Natural killer cell treated with Interleukin-12 subunit alpha and Interleukin-12 subunit beta and Interleukin-15 and Interleukin-18, amount 100 ng/mL, for 72 hours (primary cell): ENCODE results near the gene CHRNA9. TPM values are rescaled to one million over a fixed set of nuclear protein-coding genes. Genes with fewer than 3 reads are reported as not detected.

Experiments
- ATAC-seq, 2 donors: fragments of 150-1000 bp; cut with Tn5 transposase in 1 of 2; sonication (Bioruptor Pico), chemical (Tn5 transposase) in 1 of 2; 2 replicates each; pipeline ENCODE4 v1.10.0; 2021
- DNase-seq: peaks from one replicate; pipeline ENCODE4 v3.0.0; 2022; ENCODE audit warnings: low spot score
- H3K27ac Mint-ChIP-seq, 2 donors: 1 replicate in 1 of 2; 2 replicates in 1 of 2; pipeline ENCODE4 v1.8.0; 2022; ENCODE audit warnings: mixed read lengths in 2 of 2, mild to moderate bottlenecking in 1 of 2, moderate library complexity in 1 of 2
- H3K27me3 Mint-ChIP-seq, 2 donors: 1 replicate in 1 of 2; 2 replicates in 1 of 2; pipeline ENCODE4 v1.8.0; 2022; ENCODE audit warnings: mixed read lengths in 2 of 2
- H3K36me3 Mint-ChIP-seq: one replicate; pipeline ENCODE4 v1.8.0; 2022; ENCODE audit warnings: mixed read lengths
- H3K4me1 Mint-ChIP-seq, 2 donors: 1 replicate in 1 of 2; 2 replicates in 1 of 2; pipeline ENCODE4 v1.8.0; 2022; ENCODE audit warnings: low read depth in 2 of 2, mixed read lengths in 2 of 2, mild to moderate bottlenecking in 1 of 2
- H3K4me3 Mint-ChIP-seq: one replicate; pipeline ENCODE4 v1.8.0; 2022; ENCODE audit warnings: mixed read lengths
- H3K9me3 Mint-ChIP-seq: 2 replicates; pipeline ENCODE4 v1.8.0; 2022; ENCODE audit warnings: mixed read lengths
- total RNA-seq, 2 donors: library from RNA; stranded (reverse); gene quantifications; one replicate each; pipeline ENCODE4 v1.2.3, GENCODE V29; 2022

Gene CHRNA9
- total RNA-seq, 2 donors from 2014 or later, result not detected

DNA sequence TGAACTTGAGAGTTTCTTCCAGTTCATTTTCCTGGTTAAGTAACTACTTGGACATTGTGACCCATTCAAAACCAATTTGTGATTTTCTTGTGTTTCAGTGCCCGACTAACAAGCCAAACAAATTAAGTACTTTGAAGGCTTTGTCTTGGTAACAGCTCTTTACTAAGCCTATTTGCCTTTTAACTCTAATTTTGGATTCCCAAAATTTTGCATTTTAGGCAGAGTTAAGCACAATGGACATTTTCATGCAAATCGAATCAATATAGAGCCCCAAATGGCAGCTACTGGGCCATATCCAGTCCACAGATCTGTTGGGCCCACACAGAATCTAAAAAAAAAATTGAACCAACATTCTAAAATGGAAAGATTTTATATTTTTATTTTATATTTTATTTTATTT is 31.4 kb upstream of the CHRNA9 start:
- ATAC-seq, result no peak
- DNase-seq, result no peak
- Mint-ChIP-seq H3K27ac (no peak overlapping the region), H3K36me3 (peaks cover 15% of the 10 kb centered on the region), H3K9me3 (peaks cover 4% of the 10 kb centered on the region), H3K27me3 (no peaks in the 10 kb centered on the region), H3K4me3 (no peak overlapping the region), H3K4me1 (peaks cover 66 to 71% of the 10 kb centered on the region in 2 donors)

DNA sequence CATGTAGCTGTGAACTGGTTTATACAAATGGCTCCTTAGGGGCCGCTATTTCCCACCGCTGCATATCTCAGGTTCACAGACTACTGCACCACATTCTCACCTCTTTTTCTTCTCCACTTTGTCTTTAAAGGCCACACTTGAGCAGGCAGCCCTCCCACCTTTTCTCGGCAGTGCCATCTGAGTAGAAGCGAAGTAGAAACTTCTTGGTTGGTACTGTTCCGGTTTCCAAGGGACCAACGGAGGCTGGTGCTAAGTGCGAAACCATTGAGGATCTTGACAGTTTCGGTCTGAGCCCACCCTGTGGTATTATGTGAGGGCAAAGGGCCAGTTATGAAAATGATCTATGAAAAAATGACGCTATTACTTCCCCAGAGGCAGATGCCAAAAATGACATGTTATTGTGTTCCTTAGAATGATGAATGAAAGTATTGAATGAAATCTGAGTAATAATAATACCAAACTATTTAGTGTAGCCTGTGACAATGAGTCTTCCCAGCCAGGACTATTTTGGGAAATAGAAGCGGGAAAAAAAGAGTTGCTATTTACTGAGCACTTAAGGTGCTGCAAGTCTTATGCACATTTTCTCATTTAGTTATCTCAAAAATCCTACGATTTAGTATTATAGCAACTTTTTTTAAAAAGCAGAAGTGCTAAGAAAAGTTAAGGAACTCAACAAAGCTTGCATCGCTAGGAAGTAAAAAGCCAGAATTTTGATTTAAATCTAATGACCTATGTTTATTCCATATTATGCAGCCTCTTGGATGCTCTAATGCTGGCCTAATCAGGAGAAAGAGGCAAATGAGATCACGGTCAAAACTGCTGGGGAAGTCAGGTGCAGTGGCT is 29.6 kb upstream of the CHRNA9 start:
- peak overlapping the region; percentile 86 to 97 for H3K27ac Mint-ChIP-seq
- H3K4me1 Mint-ChIP-seq, result peaks cover 72 to 79% of the 10 kb centered on the region in 2 donors
- H3K36me3 Mint-ChIP-seq, result peaks cover 15% of the 10 kb centered on the region
- H3K27me3 Mint-ChIP-seq, result no peaks in the 10 kb centered on the region
- DNase-seq (peak; percentile 83), ATAC-seq (peak; percentile 83 to 88)
- H3K4me3 Mint-ChIP-seq, result peak overlapping the region; percentile 83
- H3K9me3 Mint-ChIP-seq, result peaks cover 4% of the 10 kb centered on the region

DNA sequence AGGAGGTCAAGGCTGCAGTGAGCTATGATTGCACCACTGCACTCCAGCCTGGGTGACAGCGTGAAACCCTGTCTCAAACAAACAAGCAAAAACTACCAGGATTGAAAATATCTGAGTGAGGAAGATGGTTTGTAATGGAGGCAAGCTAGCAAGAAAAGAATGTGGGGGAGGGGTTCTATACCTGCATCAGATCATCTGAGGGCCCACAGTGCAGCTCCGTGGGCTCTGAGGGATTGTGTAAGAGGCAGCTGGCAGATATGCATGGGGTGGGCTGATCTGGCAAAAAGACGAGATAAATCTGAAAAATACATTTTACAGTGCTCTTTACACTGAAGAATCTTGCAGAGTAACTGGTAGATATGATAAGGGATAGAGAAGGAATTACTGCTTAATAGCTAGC is 28.9 kb upstream of the CHRNA9 start:
- DNase-seq, result no peak
- no peak for ATAC-seq
- H3K9me3 Mint-ChIP-seq, result peaks cover 4% of the 10 kb centered on the region
- H3K27ac Mint-ChIP-seq, result peak overlapping the region; percentile 86 to 97
- H3K36me3 Mint-ChIP-seq, result peaks cover 15% of the 10 kb centered on the region
- H3K27me3 Mint-ChIP-seq, result no peaks in the 10 kb centered on the region
- H3K4me1 Mint-ChIP-seq, result peaks cover 75% of the 10 kb centered on the region in 2 donors
- peak overlapping the region; percentile 83 for H3K4me3 Mint-ChIP-seq

DNA sequence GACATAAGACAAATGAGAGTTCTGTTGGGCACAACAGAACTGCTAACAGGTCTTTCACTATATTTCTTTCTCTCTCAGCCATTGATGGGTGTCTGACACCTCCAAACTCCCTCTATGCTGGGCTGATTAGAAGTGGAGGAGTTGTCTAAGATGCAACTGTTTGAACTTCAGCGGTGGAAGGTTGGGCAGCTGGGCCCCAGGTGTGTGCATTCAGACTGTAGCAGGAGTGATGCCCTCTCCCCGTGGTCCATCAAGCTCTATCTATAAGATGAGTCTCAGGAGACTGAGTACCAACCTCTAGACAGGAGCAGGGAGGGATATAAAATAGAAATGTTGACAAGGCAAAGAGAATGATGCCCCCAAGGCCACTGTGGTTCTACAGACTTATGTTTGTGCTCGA is 28.2 kb upstream of the CHRNA9 start:
- Mint-ChIP-seq H3K4me3 (peak overlapping the region; percentile 83), H3K4me1 (peaks cover 72% of the 10 kb centered on the region in 2 donors), H3K9me3 (peaks cover 4% of the 10 kb centered on the region), H3K27ac (peak overlapping the region; percentile 86 to 97), H3K36me3 (peaks cover 15% of the 10 kb centered on the region), H3K27me3 (no peaks in the 10 kb centered on the region)
- DNase-seq (no peak), ATAC-seq (no peak)

DNA sequence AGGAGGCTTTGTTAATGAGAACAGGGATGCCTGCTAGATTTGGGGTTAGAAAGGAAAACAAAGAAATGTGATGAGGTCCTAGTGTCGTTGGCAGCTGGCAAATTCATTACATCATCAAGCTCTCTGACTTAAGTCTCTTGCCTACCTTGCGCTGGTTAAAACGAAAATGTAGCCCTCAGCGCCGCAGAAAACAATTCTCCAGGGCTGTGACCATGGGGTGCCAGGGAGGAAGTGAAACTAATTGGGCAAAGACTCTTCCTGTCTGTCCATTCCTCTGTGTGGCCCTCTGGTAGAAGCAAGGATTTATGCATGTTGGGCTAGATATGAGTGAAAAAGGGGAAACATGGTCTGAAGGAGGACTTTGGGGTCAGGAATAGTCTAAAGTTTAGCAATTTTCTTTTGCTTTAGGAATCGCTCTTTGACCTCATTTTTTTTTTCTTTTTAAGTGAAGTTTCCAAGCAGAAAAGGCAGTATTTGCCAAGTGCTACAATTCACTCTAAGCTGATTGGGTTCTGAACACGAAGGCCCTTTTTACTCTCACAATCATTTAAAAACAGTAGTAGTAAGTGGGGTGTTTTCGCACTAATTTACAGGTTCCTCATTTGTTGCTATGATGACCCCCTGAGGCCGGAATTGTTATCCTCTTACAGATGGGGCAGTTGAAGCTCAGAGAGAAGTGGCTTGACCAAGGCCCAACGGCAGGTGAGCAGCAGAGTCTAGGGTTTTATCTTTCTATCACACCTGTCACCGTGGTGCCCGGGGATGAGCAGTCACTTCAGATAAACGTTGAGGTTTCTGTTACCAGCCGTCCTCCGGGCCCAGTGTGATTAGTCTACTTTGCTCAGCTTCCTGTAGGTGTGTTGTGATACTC is 27.3 kb upstream of the CHRNA9 start:
- H3K27ac Mint-ChIP-seq, result peak overlapping the region; percentile 86 to 97
- DNase-seq, result no peak
- H3K27me3 Mint-ChIP-seq, result no peaks in the 10 kb centered on the region
- H3K4me3 Mint-ChIP-seq, result peak overlapping the region; percentile 83
- ATAC-seq, result peak in 1 of 2 donors; percentile 61
- peaks cover 4% of the 10 kb centered on the region for H3K9me3 Mint-ChIP-seq
- H3K4me1 Mint-ChIP-seq, result peaks cover 71 to 73% of the 10 kb centered on the region in 2 donors
- H3K36me3 Mint-ChIP-seq, result peaks cover 11% of the 10 kb centered on the region

DNA sequence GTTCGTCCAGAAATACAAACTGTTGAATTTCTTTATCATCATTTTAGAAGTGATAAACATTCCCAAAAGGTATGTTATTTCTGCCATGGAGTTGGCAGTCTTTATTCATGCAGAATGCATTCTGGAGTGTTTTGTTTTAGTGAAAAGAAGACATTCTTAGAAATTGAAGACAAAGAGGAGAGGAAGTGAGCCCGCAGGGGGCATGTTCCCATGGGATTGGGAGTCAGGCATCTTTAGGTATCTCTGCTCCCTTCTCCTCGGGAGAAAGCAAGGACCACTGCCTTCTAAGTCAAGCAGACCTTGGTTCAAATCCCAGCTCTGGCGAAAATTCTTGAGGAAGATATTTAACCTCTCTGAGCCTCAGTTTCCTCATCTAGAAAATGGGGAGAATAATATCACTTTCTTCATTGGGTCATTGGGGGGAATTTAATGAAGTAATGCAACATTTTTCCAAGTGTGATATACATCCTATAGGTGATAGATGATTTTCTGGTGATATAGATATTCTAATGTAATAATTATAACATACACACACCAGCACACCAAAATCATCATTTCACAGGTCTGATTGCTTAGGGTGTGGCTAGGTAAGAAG is 26.5 kb upstream of the CHRNA9 start:
- Mint-ChIP-seq H3K27me3 (no peaks in the 10 kb centered on the region), H3K9me3 (peaks cover 4% of the 10 kb centered on the region), H3K36me3 (peaks cover 9% of the 10 kb centered on the region), H3K4me3 (peak overlapping the region; percentile 83), H3K27ac (peak overlapping the region; percentile 86 to 97), H3K4me1 (peaks cover 71 to 72% of the 10 kb centered on the region in 2 donors)
- ATAC-seq (no peak), DNase-seq (no peak)

DNA sequence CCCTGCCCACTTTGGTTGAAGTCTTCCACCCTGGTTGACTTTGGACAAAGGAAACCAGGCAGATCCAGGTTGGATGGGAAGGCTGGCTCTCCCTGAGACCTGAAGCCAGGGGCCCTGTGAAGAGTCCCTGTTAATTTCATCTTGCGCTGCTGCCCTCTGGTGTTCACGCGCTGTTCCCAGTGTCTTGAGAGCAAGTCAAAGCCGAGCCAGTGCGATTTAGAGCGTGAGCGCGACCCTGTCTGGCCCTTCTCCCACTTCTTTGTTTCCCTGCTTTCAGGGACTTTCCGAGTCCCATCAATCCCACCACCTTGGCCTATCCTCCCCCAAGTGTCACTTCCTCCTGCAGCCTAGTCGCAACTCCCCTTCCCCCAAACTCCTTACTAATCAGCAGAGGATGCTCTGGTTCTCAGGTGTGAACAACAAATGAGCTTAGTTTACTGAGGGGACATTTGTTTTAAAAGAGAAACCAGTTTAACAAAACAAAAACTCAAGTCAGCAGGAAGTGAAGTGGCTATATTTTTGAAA is 25.8 kb upstream of the CHRNA9 start:
- DNase-seq (peak; percentile 90), ATAC-seq (peak; percentile 75 to 85)
- Mint-ChIP-seq H3K9me3 (peaks cover 4% of the 10 kb centered on the region), H3K27ac (peak overlapping the region; percentile 86 to 97), H3K4me1 (peaks cover 78 to 79% of the 10 kb centered on the region in 2 donors), H3K36me3 (peaks cover 9% of the 10 kb centered on the region), H3K4me3 (peak overlapping the region; percentile 83), H3K27me3 (no peaks in the 10 kb centered on the region)

DNA sequence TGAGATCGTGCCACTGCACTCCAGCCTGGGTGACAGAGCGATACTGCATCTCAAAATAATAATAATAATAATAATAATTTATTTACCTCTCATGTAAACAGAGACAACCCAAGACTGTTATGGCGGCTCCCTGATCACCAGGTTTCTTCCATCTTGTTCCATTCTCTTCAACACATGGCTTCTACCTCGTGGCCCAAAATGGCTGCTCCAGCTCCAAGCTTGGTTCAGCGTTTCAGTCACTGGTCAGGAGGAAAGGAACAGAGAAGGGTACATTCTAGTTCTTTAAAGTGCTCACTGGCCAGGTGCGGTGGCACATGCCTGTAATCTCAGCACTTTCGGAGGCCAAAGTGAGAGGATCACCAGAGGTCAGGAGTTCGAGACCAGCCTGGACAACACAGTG is 24.9 kb upstream of the CHRNA9 start:
- DNase-seq (no peak), ATAC-seq (no peak)
- Mint-ChIP-seq H3K27me3 (no peaks in the 10 kb centered on the region), H3K4me1 (peaks cover 71 to 73% of the 10 kb centered on the region in 2 donors), H3K9me3 (no peaks in the 10 kb centered on the region), H3K4me3 (peak overlapping the region; percentile 21), H3K27ac (peak overlapping the region; percentile 45 to 97), H3K36me3 (peaks cover under 1% of the 10 kb centered on the region)

DNA sequence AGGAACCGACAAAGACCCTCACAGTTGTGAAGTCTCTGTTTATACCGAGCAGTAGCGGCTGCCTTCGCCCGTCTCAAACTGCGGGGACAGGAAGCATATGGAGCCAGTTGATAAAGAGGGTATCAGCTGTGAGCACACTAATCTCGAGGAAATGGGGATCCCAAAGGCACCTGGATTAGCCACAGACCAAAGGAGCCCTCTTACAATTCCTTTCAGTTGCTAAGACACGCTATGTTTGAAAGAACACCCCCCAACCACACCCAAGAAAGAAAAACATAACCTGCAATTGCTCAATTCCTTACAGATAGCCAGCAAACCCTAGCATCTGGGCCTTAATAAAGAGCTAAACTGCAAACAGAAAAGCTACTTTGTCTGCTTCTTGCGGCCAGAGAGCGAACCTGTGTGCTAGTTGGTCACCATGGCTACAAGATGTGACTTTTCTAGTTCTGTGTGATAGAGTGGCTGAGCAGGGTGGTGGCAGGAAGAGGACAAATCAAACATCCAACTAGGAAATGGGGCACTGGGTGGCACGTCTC is 23.3 kb upstream of the CHRNA9 start:
- Mint-ChIP-seq H3K36me3 (no peaks in the 10 kb centered on the region), H3K9me3 (no peaks in the 10 kb centered on the region), H3K4me1 (peaks cover 69 to 70% of the 10 kb centered on the region in 2 donors), H3K27me3 (no peaks in the 10 kb centered on the region), H3K4me3 (no peak overlapping the region), H3K27ac (peak overlapping the region; percentile 45 to 97)
- DNase-seq, result no peak
- ATAC-seq, result no peak

DNA sequence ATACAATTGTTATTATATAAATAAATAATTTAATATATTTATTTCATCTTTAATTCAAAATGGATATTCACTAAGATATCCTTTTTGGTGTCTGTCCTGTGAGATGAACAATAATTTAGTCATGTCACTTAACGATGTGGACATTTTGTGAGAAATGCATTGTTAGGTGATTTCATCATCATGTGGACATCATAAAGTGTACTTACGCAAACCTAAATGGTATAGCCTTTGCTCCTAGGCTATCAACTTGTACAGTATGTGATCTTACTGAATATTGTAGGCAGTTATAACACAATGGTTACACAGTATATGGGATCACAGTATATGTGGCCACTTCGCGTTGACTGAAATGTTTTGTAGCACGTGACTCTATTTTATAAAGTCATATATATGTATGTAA is 20.2 kb upstream of the CHRNA9 start:
- Mint-ChIP-seq H3K4me1 (peaks cover 51 to 52% of the 10 kb centered on the region in 2 donors), H3K9me3 (no peaks in the 10 kb centered on the region), H3K27ac (peak overlapping the region; percentile 98 to 100), H3K27me3 (no peaks in the 10 kb centered on the region), H3K36me3 (no peaks in the 10 kb centered on the region), H3K4me3 (no peak overlapping the region)
- peak in 1 of 2 donors; percentile 48 for ATAC-seq
- no peak for DNase-seq

DNA sequence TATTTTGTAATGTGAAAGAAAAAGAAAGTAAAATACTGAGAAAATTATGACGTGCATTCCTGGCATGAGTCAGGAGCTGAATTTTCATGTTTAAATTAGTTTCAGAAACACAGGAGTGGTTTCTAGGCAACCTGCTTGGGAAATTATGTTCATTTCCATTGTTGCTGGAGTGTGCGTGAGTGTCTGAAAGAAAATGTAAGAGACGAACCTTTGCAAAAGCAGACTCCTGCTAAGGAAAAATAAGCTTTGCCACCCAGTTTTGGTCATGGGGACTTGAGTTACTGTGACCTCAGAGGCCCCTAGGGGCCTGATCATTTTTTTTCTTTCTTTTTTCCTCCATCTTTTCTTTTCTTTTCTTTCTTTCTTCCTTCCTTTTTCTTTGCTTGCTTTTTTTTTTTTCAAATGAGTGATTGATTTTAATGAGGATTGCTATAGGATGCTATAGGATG is 18.8 kb upstream of the CHRNA9 start:
- H3K27me3 Mint-ChIP-seq, result no peaks in the 10 kb centered on the region
- H3K4me1 Mint-ChIP-seq, result peaks cover 49 to 55% of the 10 kb centered on the region in 2 donors
- peak; percentile 72 for DNase-seq
- no peaks in the 10 kb centered on the region for H3K36me3 Mint-ChIP-seq
- H3K9me3 Mint-ChIP-seq, result no peaks in the 10 kb centered on the region
- ATAC-seq, result peak; percentile 78 to 85
- H3K4me3 Mint-ChIP-seq, result peak overlapping the region; percentile 89
- H3K27ac Mint-ChIP-seq, result peak overlapping the region; percentile 98 to 100

DNA sequence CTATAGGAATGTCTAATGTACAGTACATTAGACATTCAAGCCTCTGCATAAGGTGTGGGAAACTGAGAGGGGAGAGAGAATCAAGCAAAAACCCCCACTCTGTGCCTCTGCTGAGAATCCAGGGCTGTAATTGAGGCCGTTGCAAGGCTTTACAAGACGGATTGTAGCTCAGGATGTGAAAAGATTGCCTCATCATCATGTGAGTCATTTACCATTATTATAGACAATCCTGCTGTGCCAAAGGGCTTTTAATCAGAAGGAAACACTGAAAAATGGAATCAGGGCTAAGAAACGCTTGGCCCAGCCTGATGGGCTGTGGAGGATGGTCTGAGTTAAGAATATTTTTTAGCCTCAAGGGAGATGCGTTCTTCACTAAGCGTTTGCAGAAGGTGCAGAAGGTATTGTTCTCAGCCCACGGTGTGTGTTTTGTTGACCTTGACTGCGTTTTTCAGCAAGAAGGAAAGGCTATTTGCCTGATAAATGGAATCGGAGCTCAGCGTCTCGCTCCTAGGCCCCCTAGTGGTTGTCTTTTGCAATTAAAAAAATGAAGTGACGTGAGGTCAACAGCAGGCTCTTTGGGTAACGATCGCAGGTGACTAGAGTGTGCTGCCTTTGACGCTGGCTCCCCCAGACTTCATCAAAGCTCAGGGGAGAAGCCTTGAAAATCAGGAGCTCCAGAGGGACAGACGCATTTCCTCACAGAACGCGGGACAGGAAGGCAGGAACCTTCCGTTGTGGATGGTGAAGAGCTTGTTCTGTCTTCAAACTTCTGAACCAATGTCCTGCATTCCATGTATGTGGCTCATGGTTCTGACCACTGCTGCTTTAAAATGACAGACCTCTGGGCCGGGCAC is 18.1 kb upstream of the CHRNA9 start:
- peak; percentile 74 for DNase-seq
- no peaks in the 10 kb centered on the region for H3K9me3 Mint-ChIP-seq
- H3K36me3 Mint-ChIP-seq, result no peaks in the 10 kb centered on the region
- peak overlapping the region; percentile 89 for H3K4me3 Mint-ChIP-seq
- H3K27me3 Mint-ChIP-seq, result no peaks in the 10 kb centered on the region
- H3K27ac Mint-ChIP-seq, result peak overlapping the region; percentile 98 to 100
- H3K4me1 Mint-ChIP-seq, result peaks cover 50 to 56% of the 10 kb centered on the region in 2 donors
- ATAC-seq, result peak; percentile 83 to 87
